Activated T-helper 1 cell treated with anti-CD3 and anti-CD28 coated beads, Interleukin-12 subunit alpha, Interleukin-12 subunit beta, Interleukin-2, Interleukin-4 antibody, amounts not matched to agents 30 ng/mL and 10 ng/mL and 1 ng/mL, durations not matched to agents 14 hours and 24 hours and 36 hours (primary cell): ENCODE results near the gene ANKLE2. TPM values are rescaled to one million over a fixed set of nuclear protein-coding genes. Genes with fewer than 3 reads are reported as not detected.
"Not testable (repeated sequence)": the region's sequence is repeated elsewhere in the genome, so short reads cannot be mapped to it uniquely, and the experiment has no call there.

Experiments
- DNase-seq: peaks from one replicate; pipeline ENCODE4 v3.0.0; 2021; ENCODE audit warnings: low spot score
- H3K27ac Mint-ChIP-seq: one replicate; pipeline ENCODE4 v1.8.0; 2021; ENCODE audit warnings: mild to moderate bottlenecking, mixed read lengths
- H3K27me3 Mint-ChIP-seq: one replicate; pipeline ENCODE4 v1.8.0; 2022; ENCODE audit warnings: mild to moderate bottlenecking, moderate library complexity, mixed read lengths; ENCODE audit not compliant: insufficient read depth
- H3K36me3 Mint-ChIP-seq: one replicate; pipeline ENCODE4 v1.8.0; 2021; ENCODE audit warnings: low read depth, mixed read lengths
- H3K4me1 Mint-ChIP-seq: one replicate; pipeline ENCODE4 v1.8.0; 2021; ENCODE audit warnings: low read depth, mixed read lengths
- H3K4me3 Mint-ChIP-seq: one replicate; pipeline ENCODE4 v1.8.0; 2021; ENCODE audit warnings: mild to moderate bottlenecking, moderate library complexity, mixed read lengths
- H3K9me3 Mint-ChIP-seq: one replicate; pipeline ENCODE4 v1.8.0; 2021; ENCODE audit warnings: mixed read lengths
- intact Hi-C: fragments of 100-400 bp; cut with micrococcal nuclease; formaldehyde crosslinking; loops from one replicate; pipeline ENCODE4 v1.15.1; 2024
- total RNA-seq: library from RNA; stranded (reverse); gene quantifications from 2 replicates; pipeline ENCODE4 v1.2.3, GENCODE V29; 2022

ANKLE2 gene
- total RNA-seq, 1 donor from 2014 or later = 156 TPM

DNA sequence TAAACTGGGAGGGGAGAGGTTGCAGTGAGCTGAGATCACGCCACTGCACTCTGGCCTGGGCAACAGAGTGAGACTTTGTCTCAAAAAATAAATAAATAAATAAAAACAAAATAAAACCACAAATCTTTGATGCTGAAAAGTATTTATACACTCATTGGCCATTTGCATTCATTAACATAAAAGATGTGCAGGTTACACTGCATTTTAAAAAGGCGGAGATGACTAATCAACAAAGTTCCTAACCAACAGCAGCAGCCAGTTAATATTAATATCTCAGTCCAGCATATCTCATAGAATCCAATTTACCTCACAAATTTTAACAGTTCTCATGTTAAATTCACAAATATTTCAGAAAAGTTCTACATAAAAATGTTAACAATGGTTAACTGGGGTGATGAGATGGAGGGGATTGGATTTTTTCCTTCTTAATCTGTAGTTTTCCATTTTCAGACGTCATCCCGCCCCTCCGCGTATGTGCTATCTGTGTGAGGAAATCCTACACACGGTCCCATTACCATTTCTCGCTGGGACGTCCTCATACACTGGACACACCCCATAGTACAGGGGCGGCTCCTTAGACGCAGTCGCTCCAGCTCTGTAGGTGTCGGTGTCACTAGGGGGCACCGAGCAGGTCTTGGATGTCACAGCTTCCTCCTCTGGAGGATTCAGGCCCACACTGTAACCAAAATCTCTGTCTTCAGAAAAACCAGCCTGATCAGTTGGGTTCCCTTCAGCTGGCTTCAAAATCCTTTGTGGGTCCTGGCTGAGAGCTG lies 7.3 kb downstream of the ANKLE2 start:
- Mint-ChIP-seq H3K36me3 (peaks cover 34% of the 10 kb centered on the region), H3K9me3 (no peaks in the 10 kb centered on the region)
- intact Hi-C loops = no loop called here

DNA sequence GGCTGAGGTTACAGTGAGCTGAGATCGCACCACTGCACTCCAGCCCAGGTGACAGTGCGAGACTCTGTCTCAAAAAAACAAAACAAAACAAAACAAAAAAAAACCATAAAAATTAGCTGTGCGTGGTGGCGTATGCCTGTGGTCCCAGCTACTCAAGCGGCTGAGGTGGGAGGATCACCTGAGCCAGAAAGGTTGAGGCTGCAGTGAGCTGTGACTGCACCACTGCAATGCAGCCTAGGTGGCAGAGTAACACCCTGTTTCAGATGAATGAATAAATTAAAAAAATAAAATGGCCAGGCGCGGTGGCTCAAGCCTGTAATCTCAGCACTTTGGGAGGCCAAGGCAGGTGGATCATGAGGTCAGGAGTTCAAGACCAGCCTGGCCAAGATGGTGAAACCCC lies 8.0 kb downstream of the ANKLE2 start:
- DNase-seq, H3K4me3 Mint-ChIP-seq, H3K9me3 Mint-ChIP-seq, H3K27ac Mint-ChIP-seq, H3K27me3 Mint-ChIP-seq, intact Hi-C loops, H3K4me1 Mint-ChIP-seq: not testable (repeated sequence)
- peaks cover 35% of the 10 kb centered on the region for H3K36me3 Mint-ChIP-seq

More for the DNA sequence above, 7.3 kb downstream of the ANKLE2 start:
- no peak overlapping the region for H3K27ac Mint-ChIP-seq
- H3K4me3 Mint-ChIP-seq = no peak overlapping the region
- DNase-seq = no peak
- no peaks in the 10 kb centered on the region for H3K27me3 Mint-ChIP-seq
- peaks cover 5% of the 10 kb centered on the region for H3K4me1 Mint-ChIP-seq

DNA sequence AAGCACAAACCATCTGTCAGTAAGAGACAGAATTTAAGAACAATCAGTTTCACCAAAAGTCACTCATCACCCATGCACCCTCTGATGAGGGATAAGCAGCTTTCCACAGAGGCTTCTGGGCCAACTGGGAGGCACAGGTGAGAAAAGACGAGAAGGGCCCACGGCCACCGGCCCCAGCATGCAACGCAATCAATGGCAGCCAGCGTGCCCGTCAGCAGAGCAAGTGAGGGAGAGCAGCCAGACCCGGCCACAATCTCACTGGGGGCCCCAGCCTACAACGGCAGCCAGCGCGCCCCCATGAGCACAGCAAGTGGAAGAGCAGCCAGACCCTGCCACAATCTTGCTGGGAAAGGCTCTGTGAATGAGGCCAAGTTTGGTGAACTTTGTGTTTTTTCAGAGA lies 13.3 kb downstream of the ANKLE2 start:
- Mint-ChIP-seq H3K9me3 (no peaks in the 10 kb centered on the region), H3K27ac (no peak overlapping the region), H3K4me3 (no peak overlapping the region), H3K36me3 (peaks cover 55% of the 10 kb centered on the region), H3K4me1 (no peaks in the 10 kb centered on the region), H3K27me3 (no peaks in the 10 kb centered on the region)
- DNase-seq = no peak
- intact Hi-C loops = no loop called here

GRCh38 chr12:132747896-132748295 lies 13.7 kb downstream of the ANKLE2 start:
- DNase-seq = no peak
- Mint-ChIP-seq H3K27me3 (no peaks in the 10 kb centered on the region), H3K4me3 (no peak overlapping the region), H3K9me3 (no peaks in the 10 kb centered on the region), H3K36me3 (peaks cover 55% of the 10 kb centered on the region), H3K4me1 (peaks cover under 1% of the 10 kb centered on the region), H3K27ac (no peak overlapping the region)
- intact Hi-C loops = no loop called here

GRCh38 chr12:132747395-132747794 lies 14.2 kb downstream of the ANKLE2 start:
- Mint-ChIP-seq H3K27ac (no peak overlapping the region), H3K27me3 (no peaks in the 10 kb centered on the region), H3K9me3 (no peaks in the 10 kb centered on the region), H3K4me1 (peaks cover 6% of the 10 kb centered on the region), H3K4me3 (no peak overlapping the region), H3K36me3 (peaks cover 58% of the 10 kb centered on the region)
- DNase-seq = no peak
- intact Hi-C loops = no loop called here

GRCh38 chr12:132746613-132747012 lies 15.0 kb downstream of the ANKLE2 start:
- peaks cover 64% of the 10 kb centered on the region for H3K36me3 Mint-ChIP-seq
- no peak overlapping the region for H3K27ac Mint-ChIP-seq
- no peaks in the 10 kb centered on the region for H3K9me3 Mint-ChIP-seq
- peaks cover 7% of the 10 kb centered on the region for H3K4me1 Mint-ChIP-seq
- no peak overlapping the region for H3K4me3 Mint-ChIP-seq
- no peak for DNase-seq
- intact Hi-C loops = no loop called here
- no peaks in the 10 kb centered on the region for H3K27me3 Mint-ChIP-seq

DNA sequence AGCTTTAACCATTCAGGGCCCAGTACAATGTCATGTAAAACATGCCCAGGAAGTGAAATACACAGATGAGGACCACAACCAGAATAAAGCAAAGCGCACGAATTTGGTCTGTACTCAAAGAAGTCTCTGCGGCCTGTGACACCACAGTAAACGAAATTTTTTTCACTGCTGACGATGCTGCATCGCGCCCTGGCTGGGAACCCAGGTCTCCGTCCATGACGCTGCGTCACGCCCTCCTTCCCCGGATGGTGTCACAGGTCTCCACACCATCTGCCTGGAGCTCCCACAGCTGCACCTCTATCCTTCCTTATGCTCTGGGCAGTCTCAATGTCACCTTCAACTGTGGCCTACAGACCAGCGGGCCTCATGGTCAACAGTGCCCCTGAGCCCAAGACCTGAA lies 17.8 kb downstream of the ANKLE2 start:
- no peak overlapping the region for H3K4me3 Mint-ChIP-seq
- H3K27me3 Mint-ChIP-seq = no peaks in the 10 kb centered on the region
- DNase-seq = no peak
- no peak overlapping the region for H3K27ac Mint-ChIP-seq
- peaks cover 76% of the 10 kb centered on the region for H3K36me3 Mint-ChIP-seq
- H3K4me1 Mint-ChIP-seq = peaks cover 7% of the 10 kb centered on the region
- no peaks in the 10 kb centered on the region for H3K9me3 Mint-ChIP-seq
- intact Hi-C loops = no loop called here

- intact Hi-C loops = loop anchor here (1.0 kb wide), 1 partner anchor 9 kb away; no protein-coding TSS in a partner anchor
- Mint-ChIP-seq H3K27me3 (no peaks in the 10 kb centered on the region), H3K9me3 (no peaks in the 10 kb centered on the region), H3K4me1 (peaks cover 7% of the 10 kb centered on the region), H3K36me3 (peaks cover 72% of the 10 kb centered on the region), H3K27ac (no peak overlapping the region), H3K4me3 (no peak overlapping the region)
- DNase-seq = no peak
These were observed 20.0 kb downstream of the ANKLE2 start for GRCh38 chr12:132741620-132742019.

- DNase-seq = no peak
- intact Hi-C loops = no loop called here
- H3K4me3 Mint-ChIP-seq = no peak overlapping the region
- peaks cover 76% of the 10 kb centered on the region for H3K36me3 Mint-ChIP-seq
- H3K4me1 Mint-ChIP-seq = peaks cover 7% of the 10 kb centered on the region
- no peaks in the 10 kb centered on the region for H3K27me3 Mint-ChIP-seq
- H3K27ac Mint-ChIP-seq = no peak overlapping the region
- H3K9me3 Mint-ChIP-seq = no peaks in the 10 kb centered on the region
These were observed 21.0 kb downstream of the ANKLE2 start for GRCh38 chr12:132740652-132741051.

DNA sequence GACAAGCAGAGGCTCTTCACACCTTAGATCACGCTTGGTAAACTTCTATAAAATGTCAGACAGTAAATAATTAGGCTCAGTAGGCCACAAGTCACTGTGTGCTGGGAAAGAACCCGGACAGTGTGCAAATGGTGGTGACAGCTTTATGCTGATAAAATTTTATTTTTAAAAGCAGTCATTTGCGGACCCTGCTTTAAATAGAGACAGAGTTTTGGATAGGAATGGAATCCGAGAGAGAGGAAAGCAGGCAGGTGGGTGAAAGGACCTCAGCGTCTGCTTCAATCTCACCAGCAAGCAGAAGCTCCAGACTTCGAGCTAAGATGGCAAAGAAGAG lies 21.4 kb downstream of the ANKLE2 start:
- Mint-ChIP-seq H3K27ac (no peak overlapping the region), H3K27me3 (no peaks in the 10 kb centered on the region), H3K4me1 (peaks cover 7% of the 10 kb centered on the region), H3K4me3 (no peak overlapping the region), H3K36me3 (peaks cover 77% of the 10 kb centered on the region), H3K9me3 (no peaks in the 10 kb centered on the region)
- DNase-seq = no peak
- intact Hi-C loops = no loop called here

DNA sequence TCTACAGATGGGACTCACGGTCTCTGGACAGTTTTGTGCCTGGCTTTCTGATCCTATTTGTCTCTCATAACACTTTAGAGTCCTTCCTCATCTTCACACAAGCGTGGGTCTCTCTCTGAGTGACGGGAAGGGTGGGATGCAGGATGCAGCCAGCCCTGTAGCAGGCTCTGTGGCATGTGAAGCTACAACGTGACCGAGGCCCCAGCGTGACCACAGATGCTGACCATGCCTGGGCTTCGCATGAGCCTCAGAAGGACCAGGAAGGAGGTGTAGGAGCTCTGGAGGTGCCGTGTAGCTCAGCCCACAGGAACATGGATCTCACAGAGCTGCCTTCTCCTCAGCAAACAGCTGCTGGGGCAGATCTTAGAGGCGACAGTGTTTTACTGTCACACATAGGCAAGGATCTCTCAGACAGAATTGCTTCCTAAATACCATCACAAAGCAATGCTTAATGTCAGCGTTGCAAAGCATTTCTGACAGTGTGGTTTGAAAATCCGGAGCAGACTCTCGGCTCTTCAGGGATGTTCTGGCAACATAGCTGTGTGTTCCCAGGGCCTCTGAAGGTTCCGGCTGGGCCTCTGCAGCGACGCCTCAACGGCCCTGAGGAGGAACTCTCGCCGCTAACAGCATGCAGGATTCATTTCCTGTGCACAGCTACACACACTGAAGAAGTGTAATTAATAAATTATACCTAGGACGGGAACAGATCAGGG lies 21.9 kb downstream of the ANKLE2 start:
- no peak overlapping the region for H3K4me3 Mint-ChIP-seq
- H3K27ac Mint-ChIP-seq = no peak overlapping the region
- H3K36me3 Mint-ChIP-seq = peaks cover 74% of the 10 kb centered on the region
- intact Hi-C loops = no loop called here
- no peaks in the 10 kb centered on the region for H3K27me3 Mint-ChIP-seq
- no peak for DNase-seq
- H3K4me1 Mint-ChIP-seq = peaks cover 7% of the 10 kb centered on the region
- H3K9me3 Mint-ChIP-seq = no peaks in the 10 kb centered on the region

GRCh38 chr12:132736913-132737312 lies 24.7 kb downstream of the ANKLE2 start:
- H3K4me1 Mint-ChIP-seq = no peaks in the 10 kb centered on the region
- H3K9me3 Mint-ChIP-seq = no peaks in the 10 kb centered on the region
- H3K27me3 Mint-ChIP-seq = no peaks in the 10 kb centered on the region
- no peak for DNase-seq
- H3K27ac Mint-ChIP-seq = no peak overlapping the region
- peaks cover 76% of the 10 kb centered on the region for H3K36me3 Mint-ChIP-seq
- intact Hi-C loops = no loop called here
- H3K4me3 Mint-ChIP-seq = no peak overlapping the region

GRCh38 chr12:132736378-132736777 lies 25.3 kb downstream of the ANKLE2 start:
- no peak overlapping the region for H3K27ac Mint-ChIP-seq
- peaks cover 76% of the 10 kb centered on the region for H3K36me3 Mint-ChIP-seq
- intact Hi-C loops = no loop called here
- no peak for DNase-seq
- no peaks in the 10 kb centered on the region for H3K4me1 Mint-ChIP-seq
- no peaks in the 10 kb centered on the region for H3K27me3 Mint-ChIP-seq
- H3K4me3 Mint-ChIP-seq = no peak overlapping the region
- H3K9me3 Mint-ChIP-seq = peaks cover 4% of the 10 kb centered on the region
